SK-N-SH treated with all-trans-retinoic acid at 6 μM for 48 hours (cell line): ENCODE results near the gene TCF25.

Experiments
- CREB5 ChIP-seq: fragments of 250-450 bp; sonication (Bioruptor Pico); IDR thresholded peaks from 2 replicates; pipeline ENCODE4 v1.5.1; 2020; ENCODE audit warnings: low read depth, mild to moderate bottlenecking, moderate library complexity
- ISL1 ChIP-seq: fragments of 250-450 bp; sonication (Bioruptor Pico); IDR thresholded peaks from 2 replicates; pipeline ENCODE4 v2.1.2; 2022; ENCODE audit warnings: mild to moderate bottlenecking, moderate library complexity
- RARB ChIP-seq: fragments of 250-450 bp; sonication (Bioruptor Pico); IDR thresholded peaks from 2 replicates; pipeline ENCODE4 v1.8.0; 2021; ENCODE audit warnings: mild to moderate bottlenecking, moderate library complexity
- ZNF565 ChIP-seq: fragments of 450-650 bp; formaldehyde crosslinking; conservative IDR thresholded peaks from 2 replicates; pipeline ENCODE4 v1.5.0; 2020; ENCODE audit warnings: low read depth, mild to moderate bottlenecking, moderate library complexity

DNA sequence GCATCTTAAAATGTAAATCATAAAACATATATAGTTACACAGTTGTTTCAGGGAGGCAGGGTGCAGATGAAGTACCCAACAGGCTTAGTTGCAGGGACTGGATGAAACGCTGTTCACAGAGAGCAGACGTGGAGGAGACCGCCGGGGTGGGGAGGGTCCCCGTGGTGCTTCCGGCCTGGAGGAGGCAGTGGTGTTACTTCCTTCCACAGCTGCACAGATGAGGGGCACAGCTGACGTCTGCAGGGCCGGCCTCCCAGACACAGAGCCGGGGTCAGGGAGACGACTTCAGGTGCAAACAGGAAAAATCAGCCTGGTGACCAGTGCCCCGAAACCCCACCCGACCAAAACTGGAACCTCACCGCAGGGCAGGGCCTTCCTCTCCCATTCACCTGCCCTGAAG lies 28.0 kb upstream of the TCF25 start:
- TF ChIP-seq ISL1 (CRISPR knock-in tag) (no peak), ZNF565 (no peak), RARB (CRISPR knock-in tag) (no peak), CREB5 (CRISPR knock-in tag) (no peak)
